Ovary (tissue), 3 donors: ENCODE measurements around the gene NSF.
"Not testable (repeated sequence)": the region's sequence is repeated elsewhere in the genome, so short reads cannot be mapped to it uniquely, and the experiment has no call there.

Experiments used
- CTCF ChIP-seq, 3 donors: fragments of 450-650 bp in 2 of 3; fragments of 200-600 bp in 1 of 3; IDR thresholded peaks; one replicate each; pipeline versions ENCODE4 v1.5.1 to v1.8.0; 2016 to 2022; ENCODE audit warnings: antibody characterized with exemption in 3 of 3, mild to moderate bottlenecking in 1 of 3
- EP300 ChIP-seq: sonication (generic); formaldehyde crosslinking; IDR thresholded peaks from one replicate; pipeline ENCODE4 v1.6.1; 2017; ENCODE audit warnings: antibody characterized with exemption
- POLR2A ChIP-seq: fragments of 450-650 bp; IDR thresholded peaks from one replicate; pipeline ENCODE4 v1.6.1; 2017; ENCODE audit warnings: antibody characterized with exemption, mild to moderate bottlenecking, moderate library complexity
- donor health status: DM: no; HTN: no; CAD: no.

- not testable (repeated sequence) for TF ChIP-seq CTCF (IDR thresholded peaks at IDR 0.05); POLR2A; EP300
Measured at GRCh38 chr17:46548607-46549006, 41.9 kb upstream of the NSF start.
